Limb (tissue), 2 donors: Measurements from ENCODE around the gene PDCD1LG2.
A peak's percentile ranks its signal among the peaks of the same experiment; 100 is the strongest.
"Not testable (repeated sequence)": the region's sequence is repeated elsewhere in the genome, so short reads cannot be mapped to it uniquely, and the experiment has no call there.

ENCODE experiments used
- DNase-seq, 2 donors: peaks; one replicate each; pipeline ENCODE4 v3.0.0-alpha.2; 2016; ENCODE audit errors: extremely low spot score in 2 of 2

Gene PDCD1LG2

DNA sequence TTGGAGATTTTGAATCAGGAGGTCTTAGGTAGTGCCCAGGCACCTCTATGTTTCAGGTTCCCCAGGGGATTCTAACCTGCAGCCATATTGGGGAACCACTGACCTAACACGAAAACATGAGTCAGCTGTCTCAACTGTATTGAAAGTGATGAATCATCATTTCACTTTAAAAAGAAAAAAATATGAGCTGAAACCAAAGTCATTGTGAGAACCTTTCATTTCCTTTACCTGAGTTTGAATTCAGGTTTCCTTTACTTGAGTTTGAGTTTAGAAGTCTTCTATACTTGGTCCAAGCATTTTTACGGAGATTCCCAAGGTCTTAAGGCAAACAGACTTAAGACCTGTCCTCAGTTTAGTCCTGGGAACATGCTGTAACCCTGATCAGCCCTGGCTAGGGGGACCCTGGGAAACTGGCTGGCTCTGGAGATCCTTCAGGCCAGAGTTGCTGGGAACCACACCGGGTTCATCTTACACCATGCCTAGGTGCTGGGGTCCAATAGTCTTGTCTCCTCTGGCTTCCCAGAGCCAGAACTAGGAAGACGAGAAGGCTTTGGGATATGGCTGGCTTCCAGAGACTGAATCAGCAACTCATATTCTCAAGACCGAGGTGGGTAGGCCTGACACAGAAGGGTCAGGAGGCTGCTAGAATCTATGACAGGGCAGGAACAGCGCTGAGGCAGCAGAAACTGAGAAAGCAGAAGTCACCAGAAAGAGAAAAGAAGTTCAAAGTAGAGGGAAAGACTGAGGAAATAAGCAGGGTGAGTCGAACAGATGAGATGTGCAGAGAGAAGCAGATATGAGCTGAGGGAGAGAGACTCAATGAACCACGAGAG, 16.4 kb upstream of the PDCD1LG2 start:
- DNase-seq, result no peak

DNA sequence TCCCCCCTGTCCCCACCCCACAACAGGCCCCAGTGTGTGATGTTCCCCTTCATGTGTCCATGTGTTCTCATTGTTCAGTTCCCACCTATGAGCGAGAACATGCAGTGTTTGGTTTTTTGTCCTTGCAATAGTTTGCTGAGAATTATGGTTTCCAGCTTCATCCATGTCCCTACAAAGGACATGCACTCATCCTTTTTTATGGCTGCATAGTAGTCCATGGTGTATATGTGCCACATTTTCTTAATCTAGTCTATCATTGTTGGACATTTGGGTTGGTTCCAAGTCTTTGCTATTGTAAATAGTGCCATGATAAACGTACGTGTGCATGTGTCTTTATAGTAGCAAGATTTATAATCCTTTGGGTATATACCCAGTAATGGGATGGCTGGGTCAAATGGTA, 15.6 kb upstream of the PDCD1LG2 start:
- not testable (repeated sequence) for DNase-seq

DNA sequence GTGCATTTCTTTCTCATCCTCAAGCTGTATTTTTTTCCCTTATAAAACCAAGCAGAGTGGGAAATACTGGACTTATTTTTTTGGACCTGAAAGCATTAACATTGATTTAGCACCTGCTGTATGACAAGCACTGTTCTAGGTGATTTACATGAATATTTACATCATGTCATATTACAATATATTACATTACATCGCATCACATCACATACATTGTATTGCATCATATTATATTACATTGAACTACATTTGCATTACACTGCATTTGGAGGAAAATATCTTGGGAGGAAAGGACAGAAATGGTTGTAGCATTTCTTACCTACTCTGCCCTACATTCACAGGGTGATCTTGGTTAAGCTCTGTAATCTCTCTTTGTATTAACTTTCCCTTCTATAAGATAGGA, 11.2 kb upstream of the PDCD1LG2 start:
- DNase-seq, result no peak

DNA sequence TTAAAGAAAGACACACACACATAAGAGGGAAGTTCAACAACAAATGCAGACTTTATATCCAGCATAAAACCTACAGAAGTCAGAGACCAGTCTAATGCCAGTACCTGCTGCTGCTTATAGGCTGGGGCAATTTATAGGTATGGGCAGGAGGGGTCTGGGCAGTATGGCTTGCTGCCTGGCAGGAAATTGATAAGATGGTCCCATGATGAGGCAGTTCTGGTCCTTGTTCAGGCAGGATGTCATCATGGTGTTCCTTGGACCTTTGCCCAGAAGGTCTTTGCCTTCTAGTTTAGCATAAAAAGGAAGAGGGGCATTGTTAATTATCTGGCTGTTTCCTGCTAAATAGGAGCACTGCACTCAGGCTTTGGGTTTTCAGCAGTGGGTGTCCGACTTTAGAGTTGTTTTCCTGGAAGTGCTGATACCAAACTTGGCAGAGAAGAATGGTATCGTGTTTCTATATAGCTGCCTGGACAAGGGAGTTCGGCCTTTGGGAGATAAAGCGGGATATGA, 10.4 kb upstream of the PDCD1LG2 start:
- peak in 1 of 2 donors; percentile 7 for DNase-seq

DNA sequence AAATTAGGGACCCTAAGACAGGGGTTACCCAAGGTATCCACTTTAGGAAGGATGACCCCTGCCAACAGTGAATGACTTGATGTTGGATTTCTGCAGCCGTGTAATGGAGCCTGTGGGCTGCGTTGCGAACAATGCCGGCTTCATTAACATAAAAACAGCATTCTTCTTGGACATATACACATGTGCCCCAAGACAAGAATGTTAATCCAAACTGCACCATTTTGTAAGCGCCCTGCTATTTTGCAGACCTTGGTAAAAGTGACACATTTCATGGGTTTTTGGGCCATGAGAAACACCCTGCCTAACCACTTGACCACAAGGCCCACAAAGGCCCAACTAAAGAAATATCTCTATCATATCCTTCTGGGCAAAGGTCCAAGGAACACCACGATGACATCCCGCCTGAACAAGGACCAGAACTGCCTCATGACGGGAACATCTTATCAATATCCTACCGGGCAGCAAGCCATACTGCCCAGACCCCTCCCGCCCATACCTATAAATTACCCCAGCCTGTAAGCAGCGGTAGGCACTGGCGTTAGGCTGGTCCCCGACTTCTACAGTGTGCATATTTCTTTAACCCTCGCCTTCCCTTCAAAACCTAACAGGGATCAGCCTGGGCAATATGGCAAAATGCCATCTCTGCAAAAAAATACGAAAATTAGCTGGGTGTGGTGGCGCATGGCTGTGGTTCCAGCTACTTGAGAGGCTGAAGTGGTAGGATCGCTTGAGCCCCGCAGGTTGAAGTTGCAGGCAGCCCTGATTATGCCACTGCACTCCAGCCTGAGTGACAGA, 9.7 kb upstream of the PDCD1LG2 start:
- DNase-seq, result no peak

DNA sequence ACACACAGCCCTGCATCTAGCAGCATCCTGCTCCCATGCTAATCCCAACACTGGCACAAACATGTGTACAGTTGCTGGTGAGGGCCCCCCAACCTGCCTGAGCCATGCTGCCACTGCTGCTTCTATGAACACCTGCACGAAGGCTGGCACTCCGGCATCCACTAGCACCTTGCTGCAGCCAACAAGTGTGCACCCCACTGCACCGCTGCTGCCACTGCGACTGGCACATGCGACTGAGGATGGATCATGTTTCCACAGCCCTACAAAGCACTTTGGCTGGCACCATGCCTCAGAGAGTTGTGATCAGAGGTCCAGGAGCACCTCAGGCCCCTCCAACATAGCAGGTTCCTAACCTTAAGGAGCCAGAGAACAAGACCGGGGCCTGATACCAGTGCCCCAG, 7.8 kb upstream of the PDCD1LG2 start:
- no peak for DNase-seq

DNA sequence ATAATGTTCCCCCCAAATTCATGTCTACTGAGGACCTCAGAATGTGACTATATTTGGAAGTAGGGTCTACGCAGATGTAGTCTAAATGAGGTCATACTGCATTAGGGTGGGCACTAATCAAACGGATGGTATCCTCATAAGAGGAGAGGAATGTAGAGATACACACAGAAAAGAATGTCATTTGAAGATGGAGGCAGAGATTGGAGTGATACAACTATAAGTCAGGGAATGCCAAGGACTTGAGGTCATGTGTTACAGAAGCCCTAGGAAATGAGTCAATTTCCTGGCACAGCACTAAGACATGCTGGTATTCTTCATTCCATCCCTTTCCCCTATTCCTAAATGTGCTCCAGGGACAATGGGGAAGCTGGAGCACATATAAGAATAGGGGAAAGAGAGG, 758 bp upstream of the PDCD1LG2 start:
- no peak for DNase-seq

- DNase-seq, result no peak
Observed at GRCh38 chr9:5510989-5511388, 658 bp downstream of the PDCD1LG2 start.

GRCh38 chr9:5511476-5511875, 1.1 kb downstream of the PDCD1LG2 start:
- no peak for DNase-seq

DNA sequence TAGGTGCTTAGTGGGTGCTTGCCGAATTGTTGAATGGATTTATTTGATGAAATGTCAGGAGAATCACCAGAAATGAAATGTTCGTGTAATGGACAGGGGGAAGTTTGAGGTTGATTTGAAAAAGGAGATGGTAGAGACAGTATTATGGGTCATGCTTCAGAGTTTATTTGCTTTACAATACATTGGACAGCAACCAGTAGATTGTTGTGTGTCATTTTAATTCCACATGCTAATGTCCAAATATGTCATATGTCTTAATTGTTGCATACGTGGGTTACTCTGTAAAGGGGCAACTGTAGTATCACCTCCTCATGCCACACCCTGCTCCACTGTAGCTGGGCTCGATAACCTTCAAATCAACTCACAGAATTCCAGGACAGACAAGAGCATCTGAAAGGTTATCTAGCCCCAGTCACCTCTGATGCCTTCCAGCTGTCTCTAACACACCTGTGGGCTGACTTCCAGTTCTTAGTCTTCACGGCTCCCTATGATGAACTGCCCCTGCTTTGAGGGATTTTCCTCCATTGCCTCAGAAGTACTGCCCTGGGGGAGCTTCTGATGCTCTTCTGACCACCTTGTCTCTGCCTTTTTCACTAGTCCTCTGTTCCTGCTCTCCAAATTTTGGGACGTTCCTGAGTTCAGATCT, 1.7 kb downstream of the PDCD1LG2 start:
- no peak for DNase-seq

- DNase-seq, result no peak
Observed at GRCh38 chr9:5512658-5513452, 2.5 kb downstream of the PDCD1LG2 start.

DNA sequence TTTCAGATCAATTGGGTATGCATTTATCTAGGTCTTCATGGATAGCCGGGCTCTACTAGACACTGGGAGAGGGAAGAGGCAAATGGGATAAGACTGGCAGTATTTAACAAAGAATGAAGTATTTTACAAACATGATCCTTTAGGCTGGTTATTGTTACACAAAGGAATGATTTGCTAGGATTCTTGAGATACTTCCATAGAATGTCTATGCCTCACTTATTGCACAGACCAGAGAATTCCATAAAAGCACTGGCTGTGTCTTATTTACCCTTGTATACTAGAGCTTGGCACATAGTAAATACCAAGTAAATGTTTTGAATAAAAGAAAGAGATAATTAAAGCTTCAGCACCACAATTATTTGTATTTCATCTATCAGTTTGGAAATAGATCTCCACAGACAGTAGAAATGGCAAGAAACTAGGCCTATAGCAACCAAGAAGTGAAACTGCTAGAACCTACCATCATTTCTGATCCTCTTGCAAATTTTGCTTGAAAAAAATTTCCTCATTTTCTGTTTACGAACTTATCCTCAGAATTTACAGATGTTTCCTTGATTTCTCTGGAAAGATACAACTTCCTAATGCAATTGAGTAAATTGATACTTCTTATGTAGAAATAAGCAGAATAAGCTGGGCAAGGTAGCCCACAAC, 3.8 kb downstream of the PDCD1LG2 start:
- DNase-seq, result no peak

DNA sequence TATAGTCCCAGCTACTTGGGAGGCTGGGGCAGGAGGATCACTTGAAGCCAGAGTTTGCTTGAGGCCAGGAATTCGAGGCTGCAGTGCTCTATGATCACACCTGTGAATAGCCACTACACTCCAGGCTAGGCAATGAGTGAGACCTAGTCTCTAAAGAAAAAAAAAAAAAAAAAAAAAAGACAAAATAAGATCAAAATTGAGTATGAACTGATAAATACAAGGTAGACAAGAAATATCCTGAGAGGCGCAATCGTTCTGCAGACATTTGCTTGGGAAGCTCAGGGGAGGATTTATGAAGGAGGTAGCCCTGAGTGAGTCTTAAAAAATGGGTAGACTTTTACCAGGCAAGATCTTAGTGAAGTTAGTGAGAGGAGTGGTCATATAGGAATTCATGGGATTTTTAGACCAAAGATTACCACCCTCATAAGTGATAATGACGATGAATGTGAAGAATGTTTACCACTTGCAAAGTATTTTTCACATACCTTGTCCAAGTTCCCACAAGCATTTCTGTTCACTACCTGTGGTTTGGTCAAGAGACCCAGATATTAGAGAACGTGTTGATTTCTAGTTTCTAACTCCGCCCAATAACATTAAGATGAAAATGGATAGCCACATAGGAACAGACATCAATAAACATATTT, 4.4 kb downstream of the PDCD1LG2 start:
- no peak for DNase-seq

DNA sequence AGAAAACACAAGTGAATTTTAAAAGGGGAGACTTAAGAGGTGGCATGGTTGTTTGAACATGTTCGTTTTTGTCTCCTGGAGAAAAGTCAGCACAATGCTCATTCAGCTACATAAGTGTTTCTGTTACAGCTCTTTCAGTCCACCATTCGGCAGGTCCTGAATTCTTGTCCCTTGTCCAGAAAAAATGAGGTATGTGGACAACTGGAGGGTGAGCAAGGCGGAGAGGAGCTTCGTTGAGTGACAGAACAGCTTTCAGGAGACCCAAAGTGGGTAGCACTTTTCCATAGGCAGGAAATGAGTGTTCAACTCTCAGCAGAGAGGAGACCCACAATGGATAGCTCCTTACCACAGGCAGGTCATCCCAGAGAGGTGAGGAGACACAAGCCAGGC, 4.9 kb downstream of the PDCD1LG2 start:
- no peak for DNase-seq

GRCh38 chr9:5516453-5517220, 6.3 kb downstream of the PDCD1LG2 start:
- no peak for DNase-seq

- no peak for DNase-seq
Observed at GRCh38 chr9:5518171-5518936, 8.0 kb downstream of the PDCD1LG2 start.

- no peak for DNase-seq
Observed at GRCh38 chr9:5518937-5519319, 8.6 kb downstream of the PDCD1LG2 start.

DNA sequence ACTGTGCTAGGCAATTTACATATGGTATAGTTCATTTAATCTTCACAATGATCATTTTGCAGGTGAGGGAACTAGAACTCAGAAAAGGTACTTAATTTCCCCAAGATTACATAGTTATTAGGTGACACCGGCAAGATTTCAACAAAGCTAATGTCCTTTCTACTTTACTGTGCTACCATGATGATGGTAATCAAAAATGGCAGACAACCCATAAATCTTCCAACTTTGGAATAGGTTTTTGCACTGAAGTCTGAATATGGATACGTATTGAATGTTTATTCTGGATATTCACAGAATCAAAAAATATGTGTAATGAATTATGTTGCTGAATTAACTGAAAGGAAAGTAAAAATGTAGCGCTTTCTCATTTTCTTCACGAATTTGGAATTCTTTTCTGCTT, 13.8 kb downstream of the PDCD1LG2 start:
- DNase-seq, result no peak
